ENCODE results near the gene CFAP97D1. TPM values are rescaled to one million over a fixed set of nuclear protein-coding genes. Genes with fewer than 3 reads are reported as not detected.

Gene CFAP97D1
- total RNA-seq, 1 donor from 2014 or later, result 0.16 TPM

DNA sequence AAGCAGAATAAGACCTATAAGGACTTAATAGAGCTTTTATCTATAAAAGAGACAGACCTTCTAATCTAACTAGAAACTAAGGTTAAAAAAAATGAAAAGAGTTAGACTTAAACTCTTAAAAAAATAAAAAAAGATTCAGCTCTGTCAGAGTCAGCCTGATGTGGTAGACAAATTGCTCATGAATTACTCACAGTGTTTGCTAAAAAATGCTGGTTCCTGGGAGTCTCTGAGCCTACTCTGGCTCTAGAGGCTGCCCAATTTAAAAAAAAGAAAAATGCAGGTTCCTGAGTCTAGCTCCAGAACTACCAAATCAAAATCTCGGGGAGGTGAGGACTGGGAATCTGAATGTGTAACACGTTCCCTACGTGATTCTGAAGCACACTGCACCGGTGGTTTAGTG lies 39.7 kb upstream of the CFAP97D1 start:
- H3K4me1 Mint-ChIP-seq (ENCODE audit: low read depth, unreplicated experiment), result peaks cover 26% of the 10 kb centered on the region
- H3K27ac ChIP-seq (ENCODE audit: low read depth, low read length), result no peak overlapping the region
- no peaks in the 10 kb centered on the region for H4K20me1 ChIP-seq (ENCODE audit: insufficient read depth, low read length)
- peak overlapping the region; percentile 20 for H2AFZ ChIP-seq (ENCODE audit: low read depth, low read length)
- peaks cover 13% of the 10 kb centered on the region for H3K27me3 Mint-ChIP-seq (ENCODE audit: low read depth, unreplicated experiment)
- H3K27me3 ChIP-seq (ENCODE audit: insufficient read depth, low read length), result peaks cover 17% of the 10 kb centered on the region
- no peaks in the 10 kb centered on the region for H3K36me3 Mint-ChIP-seq (ENCODE audit: low read depth, unreplicated experiment)
- H3K4me1 ChIP-seq (ENCODE audit: insufficient read depth, low read length), result peaks cover 20% of the 10 kb centered on the region
- no peaks in the 10 kb centered on the region for H3K79me2 ChIP-seq (ENCODE audit: insufficient read depth, low read length)
- no peak for TF ChIP-seq EZH2 (IDR thresholded peaks at IDR 0.05; ENCODE audit: insufficient read depth, low read length)
- TF ChIP-seq, protein P1, sequence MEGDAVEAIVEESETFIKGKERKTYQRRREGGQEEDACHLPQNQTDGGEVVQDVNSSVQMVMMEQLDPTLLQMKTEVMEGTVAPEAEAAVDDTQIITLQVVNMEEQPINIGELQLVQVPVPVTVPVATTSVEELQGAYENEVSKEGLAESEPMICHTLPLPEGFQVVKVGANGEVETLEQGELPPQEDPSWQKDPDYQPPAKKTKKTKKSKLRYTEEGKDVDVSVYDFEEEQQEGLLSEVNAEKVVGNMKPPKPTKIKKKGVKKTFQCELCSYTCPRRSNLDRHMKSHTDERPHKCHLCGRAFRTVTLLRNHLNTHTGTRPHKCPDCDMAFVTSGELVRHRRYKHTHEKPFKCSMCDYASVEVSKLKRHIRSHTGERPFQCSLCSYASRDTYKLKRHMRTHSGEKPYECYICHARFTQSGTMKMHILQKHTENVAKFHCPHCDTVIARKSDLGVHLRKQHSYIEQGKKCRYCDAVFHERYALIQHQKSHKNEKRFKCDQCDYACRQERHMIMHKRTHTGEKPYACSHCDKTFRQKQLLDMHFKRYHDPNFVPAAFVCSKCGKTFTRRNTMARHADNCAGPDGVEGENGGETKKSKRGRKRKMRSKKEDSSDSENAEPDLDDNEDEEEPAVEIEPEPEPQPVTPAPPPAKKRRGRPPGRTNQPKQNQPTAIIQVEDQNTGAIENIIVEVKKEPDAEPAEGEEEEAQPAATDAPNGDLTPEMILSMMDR (IDR thresholded peaks at IDR 0.05; ENCODE audit: insufficient read depth, low read depth, low read length), result no peak
- DNase-seq (ENCODE audit: low read depth), result peak; percentile 48
- peak overlapping the region; percentile 6 for H3K9ac ChIP-seq (ENCODE audit: low read length)
- H3K36me3 ChIP-seq (ENCODE audit: insufficient read depth, low read length), result no peaks in the 10 kb centered on the region
- H3K4me3 Mint-ChIP-seq (ENCODE audit: unreplicated experiment), result peak overlapping the region; percentile 41
- H3K9me3 ChIP-seq (ENCODE audit: insufficient read depth, low read depth, low read length), result no peaks in the 10 kb centered on the region
- peak overlapping the region; percentile 53 for H3K27ac Mint-ChIP-seq (ENCODE audit: unreplicated experiment)
- peaks cover 6% of the 10 kb centered on the region for H3K9me3 Mint-ChIP-seq (ENCODE audit: unreplicated experiment)
- no peak for FAIRE-seq
- H3K4me3 ChIP-seq (ENCODE audit: insufficient read depth, low read depth, low read length), result no peak overlapping the region
- H3K4me2 ChIP-seq (ENCODE audit: low read length), result peak overlapping the region; percentile 31

DNA sequence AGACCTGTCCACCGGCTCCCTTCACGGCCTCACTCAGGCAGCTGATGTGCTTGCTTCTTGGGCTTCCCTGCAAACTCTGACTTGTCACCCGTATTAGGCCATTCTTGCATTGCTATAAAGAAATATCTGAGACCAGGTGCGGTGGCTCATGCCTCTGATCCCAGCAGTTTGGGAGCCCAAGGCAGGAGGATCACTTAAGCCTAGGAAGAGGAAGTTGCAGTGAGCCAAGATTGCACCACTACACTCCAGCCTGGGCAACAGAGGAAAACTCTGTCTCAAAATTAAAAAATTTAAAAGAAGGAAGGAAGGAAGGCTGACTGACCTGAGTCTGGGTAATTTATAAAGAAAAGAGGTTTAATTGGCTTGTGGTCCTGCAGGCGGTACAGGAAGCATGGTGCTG lies 38.6 kb upstream of the CFAP97D1 start:
- no peak overlapping the region for H3K27ac Mint-ChIP-seq (ENCODE audit: unreplicated experiment)
- H3K9me3 Mint-ChIP-seq (ENCODE audit: unreplicated experiment), result peaks cover 6% of the 10 kb centered on the region
- peaks cover 13% of the 10 kb centered on the region for H3K27me3 Mint-ChIP-seq (ENCODE audit: low read depth, unreplicated experiment)
- H3K36me3 Mint-ChIP-seq (ENCODE audit: low read depth, unreplicated experiment), result no peaks in the 10 kb centered on the region
- Histone ChIP-seq H3K9me3 (ENCODE audit: insufficient read depth, low read depth, low read length) (no peaks in the 10 kb centered on the region), H3K27ac (ENCODE audit: low read depth, low read length) (no peak overlapping the region), H3K4me3 (ENCODE audit: insufficient read depth, low read depth, low read length) (no peak overlapping the region), H3K9ac (ENCODE audit: low read length) (no peak overlapping the region), H3K4me1 (ENCODE audit: insufficient read depth, low read length) (peaks cover 16% of the 10 kb centered on the region), H3K79me2 (ENCODE audit: insufficient read depth, low read length) (no peaks in the 10 kb centered on the region), H3K27me3 (ENCODE audit: insufficient read depth, low read length) (peaks cover 23% of the 10 kb centered on the region), H3K4me2 (ENCODE audit: low read length) (no peak overlapping the region), H2AFZ (ENCODE audit: low read depth, low read length) (no peak overlapping the region), H4K20me1 (ENCODE audit: insufficient read depth, low read length) (no peaks in the 10 kb centered on the region), H3K36me3 (ENCODE audit: insufficient read depth, low read length) (no peaks in the 10 kb centered on the region)
- H3K4me3 Mint-ChIP-seq (ENCODE audit: unreplicated experiment), result no peak overlapping the region
- H3K4me1 Mint-ChIP-seq (ENCODE audit: low read depth, unreplicated experiment), result peaks cover 33% of the 10 kb centered on the region
- DNase-seq (ENCODE audit: low read depth), result no peak
- no peak for FAIRE-seq
- TF ChIP-seq EZH2 (IDR thresholded peaks at IDR 0.05; ENCODE audit: insufficient read depth, low read length), result no peak
- TF ChIP-seq, protein P1 (IDR thresholded peaks at IDR 0.05; ENCODE audit: insufficient read depth, low read depth, low read length), result no peak

GRCh38 chr17:43745541-43745940 lies 34.7 kb upstream of the CFAP97D1 start:
- no peak for TF ChIP-seq EZH2 (IDR thresholded peaks at IDR 0.05; ENCODE audit: insufficient read depth, low read length)
- no peaks in the 10 kb centered on the region for H4K20me1 ChIP-seq (ENCODE audit: insufficient read depth, low read length)
- Mint-ChIP-seq H3K4me3 (ENCODE audit: unreplicated experiment) (no peak overlapping the region), H3K27me3 (ENCODE audit: low read depth, unreplicated experiment) (peaks cover 26% of the 10 kb centered on the region), H3K9me3 (ENCODE audit: unreplicated experiment) (peaks cover 6% of the 10 kb centered on the region), H3K4me1 (ENCODE audit: low read depth, unreplicated experiment) (peaks cover 17% of the 10 kb centered on the region), H3K36me3 (ENCODE audit: low read depth, unreplicated experiment) (no peaks in the 10 kb centered on the region), H3K27ac (ENCODE audit: unreplicated experiment) (no peak overlapping the region)
- H3K9ac ChIP-seq (ENCODE audit: low read length), result no peak overlapping the region
- no peak for FAIRE-seq
- H3K36me3 ChIP-seq (ENCODE audit: insufficient read depth, low read length), result no peaks in the 10 kb centered on the region
- no peak overlapping the region for H3K4me2 ChIP-seq (ENCODE audit: low read length)
- no peaks in the 10 kb centered on the region for H3K79me2 ChIP-seq (ENCODE audit: insufficient read depth, low read length)
- peaks cover 31% of the 10 kb centered on the region for H3K27me3 ChIP-seq (ENCODE audit: insufficient read depth, low read length)
- no peak overlapping the region for H2AFZ ChIP-seq (ENCODE audit: low read depth, low read length)
- H3K27ac ChIP-seq (ENCODE audit: low read depth, low read length), result no peak overlapping the region
- H3K4me1 ChIP-seq (ENCODE audit: insufficient read depth, low read length), result peaks cover 7% of the 10 kb centered on the region
- no peak for DNase-seq (ENCODE audit: low read depth)
- H3K4me3 ChIP-seq (ENCODE audit: insufficient read depth, low read depth, low read length), result no peak overlapping the region
- H3K9me3 ChIP-seq (ENCODE audit: insufficient read depth, low read depth, low read length), result no peaks in the 10 kb centered on the region

Data from astrocyte (in vitro differentiated cells and primary cell).